ACHN (cell line): Measurements from ENCODE around the gene CYB5RL.
A peak's percentile ranks its signal among the peaks of the same experiment; 100 is the strongest.
"Not testable (repeated sequence)": the region's sequence is repeated elsewhere in the genome, so short reads cannot be mapped to it uniquely, and the experiment has no call there.

ENCODE experiments used
- DNase-seq: peaks from one replicate; pipeline ENCODE4 v3.0.0-alpha.2; 2015
- in situ Hi-C: cut with HindIII; loops from 2 replicates; pipeline ENCODE4 v1.10.0; 2017; ENCODE audit warnings: low sequenced_read_pairs, low pct_ligation_motif_present, low pct_unique_long_range_greater_than_20kb

The CYB5RL gene

DNA sequence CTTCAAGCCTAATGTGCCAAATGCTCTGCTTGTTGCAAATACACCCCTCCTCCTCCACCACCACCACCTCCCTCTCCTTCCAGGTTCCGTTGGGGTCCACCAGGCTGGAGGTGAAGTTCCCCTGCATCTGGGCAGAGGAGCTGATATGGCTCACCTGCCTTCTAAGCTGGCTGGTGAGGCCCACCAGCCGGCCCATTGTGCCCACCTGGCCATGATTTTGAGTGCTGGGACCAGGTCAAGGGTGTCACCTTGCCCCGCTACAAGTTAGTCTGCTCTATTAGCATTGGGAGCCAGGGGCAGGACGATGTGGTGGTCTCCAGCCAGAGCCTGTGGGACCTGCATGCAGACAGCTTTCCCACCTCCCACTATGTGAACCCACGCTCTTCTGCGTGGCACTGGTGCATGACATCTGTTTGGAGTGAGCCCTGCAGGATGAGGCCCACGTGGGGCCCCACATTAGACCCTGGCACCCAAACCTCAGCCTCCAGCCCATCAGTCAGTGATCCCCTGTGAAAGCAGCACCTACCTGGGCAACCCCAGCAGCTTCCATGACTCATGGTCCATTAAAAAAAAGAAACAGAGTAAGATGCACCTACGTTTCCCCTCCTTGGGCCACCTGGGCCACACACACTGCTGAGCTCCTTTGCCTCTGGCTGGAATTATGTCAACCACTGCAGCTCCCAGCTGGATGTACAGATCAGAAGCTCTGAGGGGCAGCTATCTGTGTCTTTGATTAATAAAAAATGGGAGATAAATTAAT, 31.4 kb downstream of the CYB5RL start:
- in situ Hi-C loops, result no loop called here

DNA sequence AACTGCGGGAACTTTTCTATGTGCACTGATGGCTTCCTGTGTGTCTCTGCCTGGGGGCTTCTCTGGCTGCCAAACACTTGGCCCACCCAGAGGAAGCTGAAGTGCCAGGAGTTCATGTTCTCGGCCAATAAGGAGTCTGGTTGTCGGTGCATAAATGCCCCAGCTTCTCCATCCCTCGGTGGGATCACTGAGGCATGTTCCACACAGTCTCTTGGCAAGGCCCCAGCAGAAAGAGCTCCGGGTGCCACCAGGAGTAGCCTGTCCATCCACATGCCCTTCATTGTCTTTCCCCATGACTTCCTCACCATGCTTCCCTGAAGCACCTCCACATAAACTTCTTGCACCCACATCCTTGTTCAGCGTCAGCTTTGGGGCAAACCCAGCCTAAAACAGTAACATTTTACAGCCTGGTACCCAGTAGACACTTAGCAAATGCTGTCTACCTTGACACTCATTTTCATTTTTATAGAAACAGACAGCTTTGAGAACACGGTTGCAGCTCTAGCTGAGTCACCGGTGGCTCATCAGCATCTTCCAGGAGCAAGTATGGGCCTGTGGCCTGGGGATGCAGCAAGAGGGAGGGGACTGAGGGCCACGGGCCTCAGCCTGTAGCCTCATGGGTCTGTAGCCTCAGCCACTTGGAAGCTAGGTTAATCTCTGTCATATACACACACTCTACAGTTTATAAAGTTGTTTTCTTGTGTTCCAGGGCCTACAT, 32.2 kb downstream of the CYB5RL start:
- in situ Hi-C loops, result no loop called here
- DNase-seq, result peak; percentile 12

More for the DNA sequence above, 31.4 kb downstream of the CYB5RL start:
- DNase-seq, result no peak

DNA sequence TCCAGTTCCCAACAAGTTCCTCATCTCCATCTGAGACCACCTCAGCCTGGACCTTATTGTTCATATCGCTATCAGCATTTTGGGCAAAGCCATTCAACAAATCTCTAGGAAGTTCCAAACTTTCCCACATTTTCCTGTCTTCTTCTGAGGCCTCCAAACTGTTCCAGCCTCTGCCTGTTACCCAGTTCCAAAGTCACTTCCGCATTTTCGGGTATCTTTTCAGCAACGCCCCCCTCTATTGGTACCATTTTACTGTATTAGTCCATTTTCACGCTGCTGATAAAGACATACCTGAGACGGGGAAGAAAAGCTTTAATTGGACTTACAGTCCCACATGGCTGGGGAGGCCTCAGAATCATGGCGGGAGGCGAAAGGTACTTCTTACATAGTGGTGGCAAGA, 33.5 kb downstream of the CYB5RL start:
- in situ Hi-C loops, result not testable (repeated sequence)

DNA sequence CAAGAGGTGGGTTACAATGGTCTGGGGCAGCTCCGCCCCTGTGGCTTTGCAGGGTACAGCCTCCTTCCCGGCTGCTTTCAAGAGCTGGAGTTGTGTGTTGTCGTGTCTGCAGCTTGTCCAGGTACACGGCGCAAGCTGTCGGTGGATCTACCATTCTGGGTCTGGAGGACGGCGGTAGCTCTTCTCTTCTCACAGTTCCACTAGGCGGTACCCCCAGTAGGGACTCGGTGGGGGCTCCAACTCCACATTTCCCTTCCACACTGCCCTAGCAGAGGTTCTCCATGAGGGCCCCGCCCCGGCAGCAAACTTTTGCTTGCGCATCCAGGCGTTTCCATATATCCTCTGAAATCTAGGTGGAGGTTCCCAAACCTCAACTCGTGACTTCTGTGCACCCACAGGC, 34.7 kb downstream of the CYB5RL start:
- in situ Hi-C loops, result no loop called here

More for the DNA sequence above, 33.5 kb downstream of the CYB5RL start:
- not testable (repeated sequence) for DNase-seq

DNA sequence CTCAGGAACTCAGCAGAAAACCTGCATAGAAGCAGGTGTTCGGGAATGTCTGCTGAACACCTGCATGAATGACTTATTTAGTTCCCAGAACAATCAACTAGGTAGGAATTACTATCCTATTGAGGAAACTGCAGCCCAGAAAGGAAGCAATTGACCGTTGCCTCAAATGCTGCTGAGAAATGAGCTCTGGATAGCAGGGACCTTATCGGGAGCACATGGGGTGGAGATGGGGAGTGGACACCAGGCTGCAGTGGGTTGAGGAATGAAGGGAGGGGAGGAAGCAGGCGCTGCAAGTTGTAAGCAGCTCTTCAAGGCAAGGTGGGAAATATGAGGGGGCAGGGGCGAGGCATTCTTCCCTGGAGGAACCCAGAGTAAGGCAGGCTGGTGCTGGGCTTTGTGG, 36.3 kb downstream of the CYB5RL start:
- in situ Hi-C loops, result no loop called here

More for the DNA sequence above, 34.7 kb downstream of the CYB5RL start:
- DNase-seq, result no peak

DNA sequence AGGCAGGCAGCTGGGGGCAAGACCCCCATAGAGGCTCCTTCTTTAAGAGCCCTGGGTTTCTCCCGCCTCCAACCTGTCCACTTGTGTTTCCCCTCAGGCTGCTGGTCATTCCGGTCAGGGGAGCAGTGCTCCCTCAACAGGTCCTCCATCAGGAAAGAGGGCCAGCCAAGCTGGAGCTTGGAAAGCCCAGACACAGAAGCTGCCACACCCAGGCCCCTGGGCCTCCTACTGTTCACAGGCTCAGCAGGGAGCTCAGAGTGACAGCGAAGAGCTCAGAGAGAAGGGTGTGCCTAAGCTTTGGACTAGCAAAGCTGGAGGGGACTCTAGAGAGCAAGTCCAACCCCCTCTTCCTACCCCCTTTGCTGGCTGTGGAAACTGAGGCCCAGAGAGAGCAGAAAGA, 36.8 kb downstream of the CYB5RL start:
- in situ Hi-C loops, result no loop called here
- no peak for DNase-seq

More for the DNA sequence above, 36.3 kb downstream of the CYB5RL start:
- DNase-seq, result no peak

DNA sequence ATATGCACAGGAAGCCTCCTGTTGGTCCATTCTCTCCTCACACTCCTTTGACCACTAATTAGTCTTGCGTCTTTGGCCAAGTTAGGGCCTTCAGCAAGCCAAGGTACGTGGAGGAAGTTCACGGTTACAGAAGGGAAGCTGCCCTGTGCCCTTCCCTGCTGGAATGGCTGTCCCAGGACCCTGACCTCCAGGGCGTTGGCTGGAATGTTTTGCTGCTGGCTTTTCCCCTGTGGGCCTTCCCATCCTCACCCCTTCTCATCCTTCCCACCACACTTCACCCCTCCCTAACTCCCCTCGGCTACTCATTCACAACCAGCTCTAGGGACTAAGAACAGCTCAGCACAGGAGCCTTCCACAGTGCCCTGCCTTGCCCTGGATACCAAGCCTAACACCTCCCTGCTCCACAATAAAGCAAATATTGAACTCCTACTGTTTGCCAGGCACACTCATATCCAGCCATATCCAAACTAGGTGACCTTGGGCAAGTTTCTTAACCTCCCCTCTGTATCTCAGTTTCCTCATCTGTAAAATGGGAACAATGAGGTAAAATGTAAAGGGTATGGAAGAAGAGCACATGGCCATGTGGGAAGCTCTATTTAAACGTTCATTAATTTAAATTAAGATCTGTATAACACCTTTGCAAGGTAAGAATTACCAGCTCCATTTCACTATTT, 38.2 kb downstream of the CYB5RL start:
- DNase-seq, result no peak
- in situ Hi-C loops, result no loop called here

DNA sequence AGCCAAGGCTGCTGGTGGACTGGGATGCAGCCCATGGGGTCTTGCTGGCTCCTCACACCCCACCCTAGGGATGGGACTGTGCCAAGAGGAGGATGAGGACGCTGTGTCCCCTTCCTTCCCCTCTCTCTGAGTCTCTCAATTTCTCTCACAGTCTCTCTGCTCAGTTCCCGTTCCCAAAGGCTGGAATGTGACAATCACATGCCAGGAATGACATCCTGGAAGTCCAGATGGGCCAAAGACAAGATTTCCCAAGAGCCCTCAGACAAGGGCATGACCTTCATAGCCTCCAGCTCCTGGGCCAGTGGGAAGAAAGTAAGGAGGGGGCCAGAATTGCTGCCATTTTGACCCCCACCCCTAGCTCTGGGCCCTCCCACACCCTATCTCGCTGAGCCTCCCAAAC, 39.5 kb downstream of the CYB5RL start:
- in situ Hi-C loops, result no loop called here
- DNase-seq, result no peak

DNA sequence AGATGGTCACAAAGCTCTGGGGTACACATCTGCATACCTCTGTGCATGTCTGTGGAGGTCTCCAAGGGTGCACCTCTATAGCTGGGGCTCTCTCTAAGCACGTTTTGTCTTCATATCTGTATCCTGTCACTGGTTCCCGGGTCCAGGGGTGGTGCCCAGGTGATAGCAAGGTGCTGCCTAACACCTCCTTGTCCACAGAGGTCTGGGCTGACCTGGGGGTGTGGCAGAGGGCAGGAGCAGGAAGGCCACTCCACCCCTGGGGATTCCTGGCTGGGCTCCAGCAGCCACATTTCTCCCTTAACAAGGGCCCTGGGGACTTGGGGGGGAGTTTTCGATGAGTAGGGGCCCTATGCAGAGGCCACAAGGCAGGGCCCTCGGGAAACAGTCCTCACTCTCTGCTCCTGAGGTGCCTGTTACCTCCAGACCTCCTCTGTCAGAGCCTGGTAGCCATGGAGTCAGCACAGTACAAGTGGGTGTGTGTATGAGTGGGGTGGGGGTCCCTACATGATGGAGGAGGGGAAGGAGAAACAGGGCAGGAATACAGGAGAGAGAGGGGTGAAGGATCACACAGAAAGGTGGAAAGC, 40.0 kb downstream of the CYB5RL start:
- DNase-seq, result no peak
- in situ Hi-C loops, result no loop called here

DNA sequence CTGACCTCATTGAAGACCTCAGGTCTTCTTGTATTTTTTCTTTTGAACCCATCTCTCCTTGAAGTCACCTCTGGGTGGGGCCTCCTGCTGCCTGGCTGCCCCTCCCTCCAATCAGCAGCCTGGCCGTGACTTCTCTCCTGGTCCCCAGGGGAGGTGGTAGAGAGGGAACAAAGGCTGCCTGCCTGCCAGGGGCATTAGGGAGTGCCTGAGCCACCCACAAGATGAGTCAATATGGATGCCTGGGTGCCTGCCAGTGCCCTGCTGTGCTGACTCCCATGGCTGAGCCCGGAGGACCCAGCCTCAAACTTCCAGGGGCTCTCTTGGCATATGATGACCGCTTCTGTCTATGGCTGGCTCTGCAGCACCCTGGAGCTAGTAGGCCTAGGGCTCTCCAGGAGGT, 41.8 kb downstream of the CYB5RL start:
- in situ Hi-C loops, result no loop called here
- peak; percentile 65 for DNase-seq

DNA sequence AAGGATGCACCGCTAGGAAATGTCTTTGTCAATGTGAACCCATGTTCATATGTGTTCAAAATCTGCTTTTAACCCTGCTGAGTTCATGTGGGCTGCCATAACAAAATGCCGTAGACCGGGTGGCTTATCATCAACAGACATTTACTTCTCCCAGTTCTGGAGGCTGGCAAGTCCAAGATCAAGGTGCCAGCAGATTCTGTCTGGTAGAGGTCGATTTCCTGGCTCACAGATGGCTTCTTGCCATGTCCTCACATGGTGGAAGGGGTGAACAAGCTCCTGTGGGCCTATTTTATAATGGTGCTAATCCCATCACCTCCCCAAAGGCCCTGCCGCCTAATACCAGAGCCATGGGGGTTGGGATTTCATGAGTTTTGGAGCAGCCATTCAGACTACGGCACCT, 42.4 kb downstream of the CYB5RL start:
- DNase-seq, result no peak
- in situ Hi-C loops, result no loop called here

DNA sequence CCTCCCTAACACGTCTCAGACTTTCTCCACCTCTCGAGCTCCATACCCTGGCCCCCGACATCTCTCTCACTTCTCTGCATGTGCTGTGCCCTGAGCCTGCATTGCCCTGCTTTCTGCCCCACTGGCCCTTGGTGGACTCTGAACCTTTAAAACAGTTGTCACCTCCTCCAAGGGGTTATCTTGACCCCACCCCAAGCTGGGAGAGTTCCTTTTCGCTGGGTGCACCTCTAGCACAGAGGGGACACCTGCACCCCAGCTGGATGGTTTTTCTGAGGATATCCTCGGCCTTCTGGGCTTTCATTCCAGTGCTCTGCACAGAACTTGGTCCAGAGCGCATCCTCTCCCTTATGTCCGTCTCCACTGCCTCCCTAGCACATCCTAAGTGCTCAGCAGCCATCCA, 42.8 kb downstream of the CYB5RL start:
- in situ Hi-C loops, result no loop called here
- DNase-seq, result no peak

DNA sequence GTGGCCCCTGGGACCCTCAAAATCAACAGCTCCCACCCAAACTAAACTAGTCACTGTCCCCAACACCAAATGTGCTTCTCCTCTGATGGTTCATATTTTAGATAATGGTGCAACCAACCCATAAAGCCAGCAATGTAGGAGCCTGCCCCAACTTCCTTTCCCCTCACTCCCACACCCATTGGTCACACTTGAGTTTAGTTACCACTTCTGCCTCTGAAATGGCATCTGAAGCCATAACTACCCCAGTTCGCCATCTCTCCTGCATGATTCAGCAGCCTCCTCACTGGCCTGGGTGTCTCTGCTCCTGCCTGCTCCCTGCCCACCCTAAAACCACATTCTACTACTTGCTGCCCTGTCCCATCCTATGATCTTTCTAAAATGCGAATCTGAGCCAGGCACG, 43.6 kb downstream of the CYB5RL start:
- in situ Hi-C loops, result no loop called here

DNA sequence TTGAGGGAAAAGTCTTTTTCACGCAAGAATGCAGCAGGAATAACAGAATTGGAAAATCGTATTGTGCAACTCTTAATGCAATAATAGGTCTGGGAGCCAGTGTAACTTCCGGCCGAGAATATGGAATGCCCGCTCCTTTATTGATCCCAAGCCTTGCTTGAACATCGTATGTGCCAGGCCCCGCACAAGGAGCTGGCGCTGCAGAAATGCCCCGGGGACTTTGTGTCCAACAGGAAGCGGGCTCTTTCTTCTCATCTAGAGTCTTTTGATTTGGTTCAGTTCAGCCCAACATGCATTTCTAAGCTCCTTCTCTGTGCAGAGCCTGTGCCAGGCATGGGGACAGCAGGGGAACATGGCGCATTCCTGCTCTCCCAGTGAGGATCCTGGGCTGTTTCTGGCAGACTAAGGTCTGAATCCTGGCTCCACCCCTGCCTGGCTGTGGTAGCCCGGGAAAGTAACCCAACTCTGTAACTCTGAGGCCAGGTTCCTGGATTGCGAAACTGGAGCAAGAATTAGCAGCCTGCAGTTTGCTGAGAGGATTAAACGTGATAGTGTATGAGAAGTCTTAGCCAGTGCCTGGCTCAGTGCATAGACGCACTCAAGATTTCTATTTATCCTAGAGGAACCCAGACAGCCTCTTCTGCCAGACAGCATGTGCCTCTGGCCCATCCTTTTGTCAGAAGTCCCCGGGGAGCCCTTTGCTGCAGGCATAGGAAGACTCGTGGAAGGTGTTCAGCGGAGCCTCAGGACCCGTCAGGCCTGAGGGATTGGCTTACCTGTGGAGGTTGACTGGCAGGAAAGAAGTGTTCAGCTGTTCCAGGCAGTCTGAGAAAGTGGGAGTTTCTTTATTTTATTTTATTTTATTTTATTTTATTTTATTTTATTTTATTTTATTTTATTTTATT, 46.0 kb downstream of the CYB5RL start:
- DNase-seq, result peak; percentile 8
- in situ Hi-C loops, result no loop called here

More for the DNA sequence above, 43.6 kb downstream of the CYB5RL start:
- DNase-seq, result no peak

DNA sequence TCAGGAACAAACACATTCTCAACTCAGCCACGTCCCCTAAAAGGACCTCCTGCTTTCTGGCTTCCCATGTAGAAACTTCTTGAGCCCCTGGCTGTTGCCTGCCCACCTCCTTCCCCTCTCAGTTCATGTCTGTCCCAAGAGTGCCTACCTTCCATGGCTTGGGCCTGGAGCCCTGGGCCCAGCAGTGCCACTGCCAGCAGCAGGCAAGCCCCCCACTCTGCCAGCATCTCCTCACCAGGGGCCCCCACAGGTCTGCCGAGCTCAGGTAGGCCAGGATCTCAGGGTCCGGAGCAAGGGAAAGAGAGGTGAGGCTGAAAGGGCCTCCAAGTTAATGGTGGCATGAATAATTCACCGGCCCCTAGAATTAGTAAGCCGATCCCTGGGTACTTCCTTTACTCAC, 47.1 kb downstream of the CYB5RL start, which contains the start of gene CDCP2:
TSS of gene CDCP2 (minus strand) at position 305 of the 400 bp plus-strand sequence. CDS start at position 227, 78 bp downstream.
- DNase-seq, result no peak
- in situ Hi-C loops, result no loop called here

DNA sequence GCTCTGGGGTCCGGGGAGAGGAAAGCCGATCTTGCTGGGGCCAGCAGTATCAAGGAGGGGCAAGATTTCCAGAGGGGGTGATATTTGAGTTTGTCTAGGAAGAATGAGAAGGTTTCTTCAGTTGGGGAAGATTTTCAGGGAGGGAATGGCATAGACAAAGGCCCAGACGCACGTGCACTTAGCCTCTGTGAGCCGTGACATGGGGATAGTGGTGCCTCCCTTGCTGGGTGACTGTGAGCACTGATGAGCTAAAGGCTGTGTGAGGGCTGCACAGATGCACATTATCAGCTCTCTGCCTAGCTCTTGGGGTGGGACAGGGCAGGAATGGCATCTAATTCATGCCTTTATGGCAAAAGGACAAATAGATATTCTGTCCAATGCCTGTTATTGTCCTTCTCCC, 48.8 kb downstream of the CYB5RL start:
- in situ Hi-C loops, result no loop called here

More for the DNA sequence above, 48.8 kb downstream of the CYB5RL start:
- DNase-seq, result no peak
